Neuronal stem cell (in vitro differentiated cells): ENCODE measurements around the gene ISM1.

Experiments
- DNase-seq: peaks from one replicate; pipeline ENCODE4 v3.0.0-alpha.2; 2013; ENCODE audit warnings: low spot score
- H2AFZ ChIP-seq: one replicate; pipeline ENCODE4 v1.6.1; 2013; ENCODE audit warnings: mild to moderate bottlenecking, low read length, inconsistent platforms
- H2AK5ac ChIP-seq: 2 replicates; pipeline ENCODE4 v1.6.1; 2013; ENCODE audit warnings: low read depth, mild to moderate bottlenecking, inconsistent platforms, low read length, moderate library complexity, mixed read lengths
- H2BK120ac ChIP-seq: 2 replicates; pipeline ENCODE4 v1.6.1; 2013; ENCODE audit warnings: low read depth, mild to moderate bottlenecking, inconsistent platforms, low read length, moderate library complexity, mixed read lengths
- H2BK12ac ChIP-seq: one replicate; pipeline ENCODE4 v1.6.1; 2013; ENCODE audit warnings: low read length, inconsistent platforms
- H2BK15ac ChIP-seq: 2 replicates; pipeline ENCODE4 v1.6.1; 2013; ENCODE audit warnings: mild to moderate bottlenecking, low read length, inconsistent platforms, mixed read lengths
- H2BK5ac ChIP-seq: one replicate; pipeline ENCODE4 v1.6.1; 2013; ENCODE audit warnings: inconsistent platforms, mild to moderate bottlenecking, low read length, moderate library complexity
- H3K14ac ChIP-seq: one replicate; pipeline ENCODE4 v1.6.1; 2013; ENCODE audit warnings: low read length, inconsistent platforms
- H3K18ac ChIP-seq: 2 replicates; pipeline ENCODE4 v1.6.1; 2013; ENCODE audit warnings: low read length, inconsistent platforms
- H3K23ac ChIP-seq: 2 replicates; pipeline ENCODE4 v1.6.1; 2013; ENCODE audit warnings: low read depth, mild to moderate bottlenecking, mixed read lengths, low read length, inconsistent platforms; ENCODE audit not compliant: poor library complexity
- H3K27ac ChIP-seq: replicated peaks from 3 replicates; pipeline ENCODE4 v1.5.1; 2013; ENCODE audit warnings: low read length, inconsistent platforms
- H3K27me3 ChIP-seq, 3 experiments: 2 replicates each; pipeline ENCODE4 v1.6.1; 2013; ENCODE audit warnings: low read length in 3 of 3, mild to moderate bottlenecking in 2 of 3, inconsistent platforms in 1 of 3, low read depth in 1 of 3, mixed read lengths in 1 of 3, moderate library complexity in 1 of 3; ENCODE audit not compliant: control insufficient read depth in 3 of 3, insufficient read depth in 3 of 3
- H3K36me3 ChIP-seq, 2 donors: replicated peaks in 1 of 2; 2 replicates each; pipeline ENCODE4 v1.6.1; 2013; ENCODE audit warnings: low read length in 2 of 2; ENCODE audit not compliant: control insufficient read depth in 2 of 2, insufficient read depth in 2 of 2
- H3K4ac ChIP-seq: 2 replicates; pipeline ENCODE4 v1.6.1; 2013; ENCODE audit warnings: inconsistent platforms, mild to moderate bottlenecking, low read length, moderate library complexity
- H3K4me1 ChIP-seq, 2 donors: 1 replicate in 1 of 2; 2 replicates in 1 of 2; pipeline ENCODE4 v1.6.1; 2013; ENCODE audit warnings: low read length in 2 of 2, low read depth in 1 of 2; ENCODE audit not compliant: control insufficient read depth in 2 of 2, insufficient read depth in 1 of 2
- H3K4me2 ChIP-seq: one replicate; pipeline ENCODE4 v1.6.1; 2013; ENCODE audit warnings: mild to moderate bottlenecking, low read length, inconsistent platforms; ENCODE audit not compliant: insufficient read depth, poor library complexity, severe bottlenecking
- H3K4me3 ChIP-seq, 2 donors: 2 replicates each; pipeline ENCODE4 v1.5.1; 2013; ENCODE audit warnings: low read length in 2 of 2, mild to moderate bottlenecking in 2 of 2, inconsistent platforms in 1 of 2, moderate library complexity in 1 of 2
- H3K79me1 ChIP-seq: one replicate; pipeline ENCODE4 v1.6.1; 2013; ENCODE audit warnings: low read depth, mild to moderate bottlenecking, inconsistent platforms, low read length, moderate library complexity
- H3K9ac ChIP-seq: one replicate; pipeline ENCODE4 v1.6.1; 2013; ENCODE audit warnings: mild to moderate bottlenecking, low read depth, low read length, inconsistent platforms; ENCODE audit not compliant: poor library complexity
- H3K9me3 ChIP-seq, 2 donors: replicated peaks in 1 of 2; 2 replicates each; pipeline versions ENCODE3 to v1.6.1; 2013; ENCODE audit warnings: low read length in 2 of 2, mild to moderate bottlenecking in 2 of 2, inconsistent platforms in 1 of 2, low read depth in 1 of 2, mixed read lengths in 1 of 2, moderate library complexity in 1 of 2; ENCODE audit not compliant: control insufficient read depth in 2 of 2, insufficient read depth in 1 of 2
- H4K8ac ChIP-seq: one replicate; pipeline ENCODE4 v1.6.1; 2013; ENCODE audit warnings: low read depth, mild to moderate bottlenecking, inconsistent platforms, low read length, moderate library complexity
- H4K91ac ChIP-seq: one replicate; pipeline ENCODE4 v1.6.1; 2013; ENCODE audit warnings: low read length, low read depth, mild to moderate bottlenecking, inconsistent platforms; ENCODE audit not compliant: poor library complexity
- WGBS, 2 donors: extraction: QIAGEN DNeasy Blood & Tissue Kit; methylation state at CpG; one replicate each; pipeline ENCODE4 v1.1.7; 2013; ENCODE audit warnings: missing lambda C conversion rate in 2 of 2, mixed read lengths in 1 of 2; ENCODE audit not compliant: insufficient read length in 2 of 2, insufficient replicate concordance in 1 of 2; ENCODE audit errors: extremely low coverage in 2 of 2; 5-methylcytosine and 5-hydroxymethylcytosine counted together

ISM1 gene

GRCh38 chr20:13221673-13222318 lies 722 bp downstream of the ISM1 start:
- Histone ChIP-seq H3K9ac (peak overlapping the region; percentile 70), H2AK5ac (no peak overlapping the region), H4K8ac (peak overlapping the region; percentile 65), H3K4ac (no peak overlapping the region), H3K14ac (peak overlapping the region; percentile 31), H2AFZ (peak overlapping the region; percentile 94), H4K91ac (no peak overlapping the region), H3K27me3 (peaks cover 25 to 62% (median 47%) of the 10 kb centered on the region in 3 experiments), H2BK12ac (peak overlapping the region; percentile 58), H3K18ac (peak overlapping the region; percentile 83), H3K36me3 (no peaks in the 10 kb centered on the region), H3K23ac (peak overlapping the region; percentile 87), H2BK120ac (no peak overlapping the region), H3K4me1 (peaks cover 9 to 10% of the 10 kb centered on the region in 2 donors), H3K4me2 (peak overlapping the region; percentile 99), H3K9me3 (peaks cover 0 to 1% of the 10 kb centered on the region in 2 donors), H3K79me1 (no peaks in the 10 kb centered on the region), H2BK5ac (no peak overlapping the region), H3K4me3 (peak overlapping the region; percentile 43 to 79), H2BK15ac (no peak overlapping the region), H3K27ac (no peak overlapping the region)
- DNase-seq, result peak; percentile 72
- WGBS, 2 donors, result no CpG with 5 or more reads among the region's 59 CpGs

- no peak overlapping the region for H2BK15ac ChIP-seq
- peaks cover 9 to 10% of the 10 kb centered on the region in 2 donors for H3K4me1 ChIP-seq
- peaks cover 0 to 1% of the 10 kb centered on the region in 2 donors for H3K9me3 ChIP-seq
- H2BK120ac ChIP-seq, result no peak overlapping the region
- H4K8ac ChIP-seq, result no peak overlapping the region
- no peak for DNase-seq
- H3K27ac ChIP-seq, result no peak overlapping the region
- H3K9ac ChIP-seq, result no peak overlapping the region
- H3K23ac ChIP-seq, result no peak overlapping the region
- no peaks in the 10 kb centered on the region for H3K36me3 ChIP-seq
- no peak overlapping the region for H2AK5ac ChIP-seq
- no peak overlapping the region for H3K18ac ChIP-seq
- H2BK12ac ChIP-seq, result no peak overlapping the region
- H3K27me3 ChIP-seq, result peaks cover 25 to 56% (median 47%) of the 10 kb centered on the region in 3 experiments
- WGBS, 2 donors, result no CpG with 5 or more reads among the region's 8 CpGs
- H2AFZ ChIP-seq, result peak overlapping the region; percentile 94
- no peak overlapping the region for H3K4ac ChIP-seq
- H3K4me3 ChIP-seq, result no peak overlapping the region
- peak overlapping the region; percentile 99 for H3K4me2 ChIP-seq
- H4K91ac ChIP-seq, result no peak overlapping the region
- H2BK5ac ChIP-seq, result no peak overlapping the region
- H3K14ac ChIP-seq, result no peak overlapping the region
- H3K79me1 ChIP-seq, result no peaks in the 10 kb centered on the region
These were observed 1.2 kb downstream of the ISM1 start for GRCh38 chr20:13222319-13222716.

DNA sequence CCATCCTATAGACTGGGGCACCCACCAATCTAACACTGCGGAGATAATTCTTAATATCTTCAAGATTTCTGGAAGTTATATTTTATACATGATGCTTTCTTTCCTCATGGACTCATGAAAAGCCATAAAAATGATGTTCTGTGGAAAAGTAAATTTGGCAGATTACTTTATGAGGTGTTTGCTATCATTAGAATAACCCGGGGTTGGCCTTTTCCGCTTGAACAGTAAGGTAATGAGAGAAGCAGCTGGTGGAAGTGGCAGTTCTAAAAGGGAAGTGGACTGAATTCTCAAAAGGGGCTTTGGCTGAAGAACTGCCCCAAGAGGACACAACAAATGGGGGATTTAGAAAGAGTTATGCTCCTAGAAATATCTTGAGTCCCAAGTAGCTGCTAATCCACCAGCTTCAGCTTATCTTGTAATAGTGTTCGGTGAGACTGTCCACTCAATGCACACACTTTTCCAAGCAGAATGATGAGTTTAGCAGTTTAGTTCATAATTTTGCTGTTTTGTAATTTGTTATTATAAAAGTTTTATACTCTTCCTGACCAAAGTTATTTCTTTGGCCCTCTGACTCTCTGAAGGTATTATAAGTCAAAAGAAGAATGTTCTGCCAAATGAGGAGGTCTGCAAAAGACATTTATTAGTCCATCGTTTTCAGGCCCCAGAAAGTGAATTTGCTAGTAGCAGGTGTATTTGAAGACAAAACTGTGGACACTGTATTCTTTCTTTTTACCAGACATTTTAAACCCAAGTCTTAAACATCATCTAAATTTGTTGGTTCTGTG lies 2.9 kb downstream of the ISM1 start:
- Histone ChIP-seq H3K79me1 (no peaks in the 10 kb centered on the region), H3K23ac (no peak overlapping the region), H3K18ac (no peak overlapping the region), H3K36me3 (no peaks in the 10 kb centered on the region), H4K8ac (no peak overlapping the region), H3K4ac (no peak overlapping the region), H3K27me3 (peaks cover 22 to 40% (median 34%) of the 10 kb centered on the region in 3 experiments), H2AFZ (no peak overlapping the region), H3K4me2 (no peak overlapping the region), H3K27ac (no peak overlapping the region), H3K4me1 (peaks cover 9 to 10% of the 10 kb centered on the region in 2 donors), H2BK5ac (no peak overlapping the region), H4K91ac (no peak overlapping the region), H3K9ac (no peak overlapping the region), H2AK5ac (no peak overlapping the region), H2BK15ac (no peak overlapping the region), H2BK12ac (no peak overlapping the region), H2BK120ac (no peak overlapping the region), H3K14ac (no peak overlapping the region), H3K9me3 (no peaks in the 10 kb centered on the region), H3K4me3 (no peak overlapping the region)
- DNase-seq, result no peak
- no CpG with 5 or more reads among the region's 5 CpGs for WGBS, 2 donors

DNA sequence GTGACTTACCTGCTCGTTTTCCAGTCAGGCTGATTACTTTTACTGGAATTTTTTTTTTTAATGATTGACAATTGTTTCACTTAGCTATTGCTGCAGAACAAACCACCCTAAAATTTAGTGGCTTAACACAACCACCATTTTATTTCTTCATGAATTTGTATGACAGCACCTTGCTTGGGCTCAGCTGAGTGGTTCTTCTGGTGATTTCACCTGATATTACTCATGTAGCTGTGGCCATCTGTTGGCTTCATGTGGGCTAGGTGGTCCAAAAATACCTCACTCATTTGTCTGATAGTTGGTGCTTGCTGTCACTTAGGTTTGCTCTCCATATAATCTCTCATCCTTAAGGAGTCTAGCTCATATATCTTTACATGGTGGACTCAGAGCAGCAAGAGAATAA lies 5.3 kb downstream of the ISM1 start:
- Histone ChIP-seq H2BK12ac (no peak overlapping the region), H3K14ac (no peak overlapping the region), H3K79me1 (no peaks in the 10 kb centered on the region), H3K4me3 (no peak overlapping the region), H3K9ac (no peak overlapping the region), H3K36me3 (no peaks in the 10 kb centered on the region), H4K91ac (no peak overlapping the region), H3K4ac (no peak overlapping the region), H3K18ac (no peak overlapping the region), H3K27me3 (peaks cover 7 to 19% (median 14%) of the 10 kb centered on the region in 3 experiments), H3K9me3 (no peaks in the 10 kb centered on the region), H3K27ac (no peak overlapping the region), H2AK5ac (no peak overlapping the region), H2AFZ (no peak overlapping the region), H3K4me2 (no peak overlapping the region), H3K4me1 (peaks cover 0 to 8% of the 10 kb centered on the region in 2 donors), H2BK120ac (no peak overlapping the region), H2BK15ac (no peak overlapping the region), H2BK5ac (no peak overlapping the region), H4K8ac (no peak overlapping the region), H3K23ac (no peak overlapping the region)
- WGBS, 2 donors, result no CpG with 5 or more reads among the region's 1 CpG
- no peak for DNase-seq
